ENCODE results near the gene TDRD9. TPM values are rescaled to one million over a fixed set of nuclear protein-coding genes. Genes with fewer than 3 reads are reported as not detected.
A peak's percentile ranks its signal among the peaks of the same experiment; 100 is the strongest.

The TDRD9 gene
- total RNA-seq, 1 donor from 2014 or later: 0.53 TPM

GRCh38 chr14:104007121-104007520, 78.9 kb downstream of the TDRD9 start:
- TF ChIP-seq CTCF (IDR thresholded peaks at IDR 0.05; ENCODE audit: insufficient read depth, low read length, severe bottlenecking): no peak
- Histone ChIP-seq H3K4me3 (ENCODE audit: low read depth, low read length) (no peak overlapping the region), H3K36me3 (ENCODE audit: control insufficient read depth, insufficient read depth, low read length) (no peaks in the 10 kb centered on the region), H3K27me3 (ENCODE audit: control insufficient read depth, insufficient read depth, low read length) (no peaks in the 10 kb centered on the region)
- DNase-seq (ENCODE audit: low read depth) (no peak), FAIRE-seq (no peak)

- no peak for FAIRE-seq
- no peaks in the 10 kb centered on the region for H3K27me3 ChIP-seq (ENCODE audit: control insufficient read depth, insufficient read depth, low read length)
- no peak overlapping the region for H3K4me3 ChIP-seq (ENCODE audit: low read depth, low read length)
- H3K36me3 ChIP-seq (ENCODE audit: control insufficient read depth, insufficient read depth, low read length): no peaks in the 10 kb centered on the region
- TF ChIP-seq CTCF (IDR thresholded peaks at IDR 0.05; ENCODE audit: insufficient read depth, low read length, severe bottlenecking): no peak
- DNase-seq (ENCODE audit: low read depth): peak; percentile 37
Measured at GRCh38 chr14:104009297-104009696, 81.0 kb downstream of the TDRD9 start.

- TF ChIP-seq CTCF (IDR thresholded peaks at IDR 0.05; ENCODE audit: insufficient read depth, low read length, severe bottlenecking): no peak
- FAIRE-seq (no peak), DNase-seq (ENCODE audit: low read depth) (no peak)
- Histone ChIP-seq H3K36me3 (ENCODE audit: control insufficient read depth, insufficient read depth, low read length) (no peaks in the 10 kb centered on the region), H3K27me3 (ENCODE audit: control insufficient read depth, insufficient read depth, low read length) (no peaks in the 10 kb centered on the region), H3K4me3 (ENCODE audit: low read depth, low read length) (no peak overlapping the region)
Measured at GRCh38 chr14:104011824-104012517, 83.7 kb downstream of the TDRD9 start.

GRCh38 chr14:104014764-104015163, 86.5 kb downstream of the TDRD9 start:
- no peak overlapping the region for H3K4me3 ChIP-seq (ENCODE audit: low read depth, low read length)
- no peak for DNase-seq (ENCODE audit: low read depth)
- H3K27me3 ChIP-seq (ENCODE audit: control insufficient read depth, insufficient read depth, low read length): no peaks in the 10 kb centered on the region
- no peaks in the 10 kb centered on the region for H3K36me3 ChIP-seq (ENCODE audit: control insufficient read depth, insufficient read depth, low read length)
- no peak for TF ChIP-seq CTCF (IDR thresholded peaks at IDR 0.05; ENCODE audit: insufficient read depth, low read length, severe bottlenecking)
- no peak for FAIRE-seq

GRCh38 chr14:104016873-104017650, 88.8 kb downstream of the TDRD9 start:
- peak; percentile 94 for FAIRE-seq
- TF ChIP-seq CTCF (IDR thresholded peaks at IDR 0.05; ENCODE audit: insufficient read depth, low read length, severe bottlenecking): no peak
- H3K4me3 ChIP-seq (ENCODE audit: low read depth, low read length): no peak overlapping the region
- no peaks in the 10 kb centered on the region for H3K27me3 ChIP-seq (ENCODE audit: control insufficient read depth, insufficient read depth, low read length)
- peak; percentile 35 for DNase-seq (ENCODE audit: low read depth)
- no peaks in the 10 kb centered on the region for H3K36me3 ChIP-seq (ENCODE audit: control insufficient read depth, insufficient read depth, low read length)
